AG04450 (cell line): ENCODE measurements around the gene UPP1. TPM values are rescaled to one million over a fixed set of nuclear protein-coding genes. Genes with fewer than 3 reads are reported as not detected.
"Not testable (repeated sequence)": the region's sequence is repeated elsewhere in the genome, so short reads cannot be mapped to it uniquely, and the experiment has no call there.

Experiments
- CTCF ChIA-PET: fragments of 300-600, 350-600 bp; formaldehyde crosslinking; extraction: SDS; loops from one replicate; lab custom pipeline; 2022; ENCODE audit warnings: antibody characterized with exemption, inconsistent platforms; lab: Charles Lee
- POLR2A ChIA-PET: fragments of 350-600 bp; formaldehyde crosslinking; extraction: SDS; loops from one replicate; lab custom pipeline; 2021; ENCODE audit warnings: antibody characterized with exemption, inconsistent platforms; lab: Yijun Ruan, JAX
- DNase-seq: peaks from one replicate; pipeline ENCODE4 v3.0.0-alpha.2; 2011; ENCODE audit warnings: low read depth, low spot score
- H3K27ac ChIP-seq: one replicate; pipeline ENCODE4 v1.5.1; 2012; ENCODE audit warnings: low read depth, low read length, control low read depth
- H3K27me3 ChIP-seq: one replicate; pipeline ENCODE4 v1.6.0; 2012; ENCODE audit warnings: low read length; ENCODE audit not compliant: control insufficient read depth, insufficient read depth
- H3K4me3 ChIP-seq: 2 replicates; pipeline ENCODE4 v1.5.1; 2011; ENCODE audit warnings: mild to moderate bottlenecking, low read depth, low read length, control low read depth
- H3K9me3 ChIP-seq: 2 replicates; pipeline ENCODE4 v1.5.1; 2012; ENCODE audit warnings: low read length; ENCODE audit not compliant: control insufficient read depth, insufficient read depth
- CTCF ChIP-seq: IDR thresholded peaks from 2 replicates; pipeline ENCODE4 v1.5.1; 2011; ENCODE audit warnings: low read depth, low read length, control low read depth, inconsistent platforms
- polyA plus RNA-seq: library from polyadenylated mRNA; depleted of rRNA; stranded (reverse); fragments of >200 nt; gene quantifications from 2 replicates; pipeline ENCODE4 v1.2.3, GENCODE V29; 2011

The UPP1 gene
- polyA plus RNA-seq, 1 experiment = 7.9 TPM

GRCh38 chr7:48147078-48147591, 58.1 kb downstream of the UPP1 start:
- DNase-seq = no peak
- no peaks in the 10 kb centered on the region for H3K9me3 ChIP-seq
- ChIA-PET CTCF (interaction anchor here (1.4 kb wide), 1 partner anchor 9 kb away, joined by 3 read pairs; no protein-coding TSS in a partner anchor), POLR2A (no interaction called here)
- no peak overlapping the region for H3K4me3 ChIP-seq
- H3K27ac ChIP-seq = no peak overlapping the region
- H3K27me3 ChIP-seq = peaks cover 7% of the 10 kb centered on the region
- TF ChIP-seq CTCF = no peak

- CTCF ChIA-PET = interaction anchor here (1.4 kb wide), 1 partner anchor 9 kb away, joined by 3 read pairs; no protein-coding TSS in a partner anchor
- DNase-seq, H3K27me3 ChIP-seq: not testable (repeated sequence)
Observed at GRCh38 chr7:48147690-48148089, 58.6 kb downstream of the UPP1 start.

GRCh38 chr7:48148311-48148710, 59.2 kb downstream of the UPP1 start:
- no peak overlapping the region for H3K27ac ChIP-seq
- ChIA-PET CTCF (interaction anchor here (1.4 kb wide), 1 partner anchor 8 kb away, joined by 3 read pairs; no protein-coding TSS in a partner anchor), POLR2A (no interaction called here)
- DNase-seq = no peak
- TF ChIP-seq CTCF = no peak
- H3K9me3 ChIP-seq = no peaks in the 10 kb centered on the region
- no peak overlapping the region for H3K4me3 ChIP-seq
- peaks cover 7% of the 10 kb centered on the region for H3K27me3 ChIP-seq

More at GRCh38 chr7:48147690-48148089, 58.6 kb downstream of the UPP1 start:
- H3K27ac ChIP-seq, H3K4me3 ChIP-seq, H3K9me3 ChIP-seq, POLR2A ChIA-PET: not testable (repeated sequence)

GRCh38 chr7:48149058-48149457, 60.0 kb downstream of the UPP1 start:
- no peak for DNase-seq
- no peaks in the 10 kb centered on the region for H3K9me3 ChIP-seq
- no peak for TF ChIP-seq CTCF
- ChIA-PET CTCF (no interaction called here), POLR2A (no interaction called here)
- peaks cover 7% of the 10 kb centered on the region for H3K27me3 ChIP-seq
- H3K4me3 ChIP-seq = no peak overlapping the region
- H3K27ac ChIP-seq = no peak overlapping the region

GRCh38 chr7:48150086-48150485, 61.0 kb downstream of the UPP1 start:
- no peak for TF ChIP-seq CTCF
- H3K27me3 ChIP-seq = peaks cover 7% of the 10 kb centered on the region
- ChIA-PET CTCF (interaction anchor here (1.4 kb wide), 1 partner anchor 40 kb away, joined by 5 read pairs; no protein-coding TSS in a partner anchor), POLR2A (no interaction called here)
- no peak for DNase-seq
- H3K4me3 ChIP-seq = no peak overlapping the region
- no peak overlapping the region for H3K27ac ChIP-seq
- H3K9me3 ChIP-seq = no peaks in the 10 kb centered on the region
